GM18907 (cell line): Measurements from ENCODE around the gene SLC38A10.

ENCODE experiments used
- ATAC-seq: cut with Tn5 transposase; IDR thresholded peaks from one replicate; pipeline ENCODE4 v1.9.1; 2021; ENCODE audit warnings: mild to moderate bottlenecking, moderate library complexity; ENCODE audit not compliant: unreplicated experiment

The SLC38A10 gene

GRCh38 chr17:81300586-81301155, 5.6 kb upstream of the SLC38A10 start:
- ATAC-seq = no peak

DNA sequence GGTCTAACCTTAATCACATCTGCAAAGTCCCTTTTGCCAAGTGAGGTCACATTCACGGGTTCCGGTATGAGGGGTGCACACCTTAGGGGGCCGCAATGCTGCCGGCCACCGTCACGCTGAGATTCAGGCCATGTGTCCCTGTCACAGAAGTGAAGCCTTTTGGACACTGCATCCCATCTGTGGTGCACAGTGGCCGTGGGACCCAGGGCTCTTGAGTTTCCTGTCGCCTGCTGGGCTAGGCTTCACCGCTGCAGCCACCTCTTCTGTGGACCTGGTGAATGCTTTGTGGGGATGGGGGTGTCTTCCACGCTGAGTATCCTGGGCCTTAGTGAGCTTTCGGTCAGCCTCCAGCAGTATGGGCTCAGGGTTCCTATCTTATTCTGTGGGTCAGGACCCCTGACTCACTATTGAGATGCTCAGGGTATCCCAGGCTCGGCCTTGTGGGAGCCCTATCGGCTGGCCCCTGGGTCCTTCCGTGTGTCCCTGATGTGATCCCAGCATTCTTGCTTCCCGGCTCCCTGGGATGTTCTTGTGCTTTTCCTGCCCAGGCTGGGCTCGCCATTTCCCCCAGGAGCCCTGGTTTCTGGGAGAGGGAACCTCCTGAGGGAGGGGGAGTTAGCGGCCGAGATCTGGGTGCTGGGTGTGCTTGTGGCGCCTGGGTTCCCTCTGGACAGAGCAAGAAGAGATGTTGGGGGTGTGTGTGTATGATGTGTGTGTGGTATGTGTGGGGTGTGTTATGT, 4.9 kb upstream of the SLC38A10 start:
- ATAC-seq = no peak

DNA sequence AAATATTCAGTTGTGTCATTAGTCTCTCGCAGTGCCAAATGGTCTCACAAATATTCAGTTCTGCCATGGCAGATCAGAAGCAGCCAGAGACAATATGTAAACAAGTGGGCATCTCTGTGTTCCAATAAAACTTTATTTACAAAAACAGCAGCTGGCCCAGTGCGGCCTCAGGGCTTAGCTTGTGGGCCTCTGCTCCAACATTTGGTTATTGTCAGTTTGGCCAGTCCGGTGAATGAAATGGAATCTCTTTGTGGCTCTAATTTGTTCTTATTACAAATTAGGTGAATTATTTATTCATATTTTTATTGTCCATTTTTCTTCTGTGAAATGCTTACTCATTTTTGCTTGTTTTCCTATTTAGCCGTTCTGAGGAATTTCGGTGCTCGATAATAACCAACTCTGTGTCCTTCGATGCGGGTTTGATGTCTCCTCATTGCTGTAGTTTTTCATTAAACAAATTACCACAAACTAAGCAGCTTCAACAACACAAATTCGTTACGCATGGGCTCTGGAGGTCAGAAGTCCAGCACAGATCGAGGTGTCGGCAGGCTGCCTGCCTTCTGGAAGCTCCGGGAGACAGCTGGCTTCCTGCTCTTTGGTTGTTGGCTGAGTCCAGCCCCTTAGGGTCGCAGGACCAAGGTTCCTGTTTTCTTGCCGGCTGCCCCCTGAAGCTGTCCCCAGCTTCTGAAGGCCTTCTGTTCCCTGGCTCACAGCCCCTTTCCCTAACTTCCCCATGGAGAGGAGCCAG, 4.1 kb upstream of the SLC38A10 start:
- ATAC-seq = no peak

DNA sequence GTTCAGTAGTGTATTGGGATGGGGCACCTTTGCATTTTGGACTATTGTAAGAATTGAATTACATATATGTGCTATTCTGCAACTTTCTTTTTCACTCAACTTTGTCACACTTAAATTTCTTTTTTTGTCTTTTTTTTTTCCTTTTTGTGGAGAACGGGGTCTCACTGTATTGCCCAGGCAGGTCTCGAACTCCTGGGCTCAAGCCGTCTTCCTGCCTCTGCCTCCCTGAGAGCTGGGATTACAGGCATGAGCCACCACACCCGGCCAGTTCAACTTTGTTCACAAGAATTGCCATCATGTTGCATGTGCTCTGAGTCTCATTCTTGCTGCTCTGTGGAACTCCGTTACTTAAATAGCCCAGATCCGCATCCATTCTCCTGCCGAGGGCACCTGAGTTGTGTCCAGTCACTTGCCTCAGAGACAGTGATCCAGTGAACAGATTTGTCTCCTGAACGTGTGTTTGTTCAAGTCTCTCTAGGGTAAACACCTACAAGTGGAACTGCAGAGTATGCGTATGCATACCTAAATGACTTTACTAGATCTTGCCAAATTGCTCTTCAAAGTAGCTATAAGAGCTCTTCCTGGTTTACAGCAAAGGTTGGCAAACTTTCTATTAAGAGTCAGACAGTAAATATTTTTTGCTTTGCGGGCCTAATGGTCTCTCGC, 3.4 kb upstream of the SLC38A10 start:
- no peak for ATAC-seq

DNA sequence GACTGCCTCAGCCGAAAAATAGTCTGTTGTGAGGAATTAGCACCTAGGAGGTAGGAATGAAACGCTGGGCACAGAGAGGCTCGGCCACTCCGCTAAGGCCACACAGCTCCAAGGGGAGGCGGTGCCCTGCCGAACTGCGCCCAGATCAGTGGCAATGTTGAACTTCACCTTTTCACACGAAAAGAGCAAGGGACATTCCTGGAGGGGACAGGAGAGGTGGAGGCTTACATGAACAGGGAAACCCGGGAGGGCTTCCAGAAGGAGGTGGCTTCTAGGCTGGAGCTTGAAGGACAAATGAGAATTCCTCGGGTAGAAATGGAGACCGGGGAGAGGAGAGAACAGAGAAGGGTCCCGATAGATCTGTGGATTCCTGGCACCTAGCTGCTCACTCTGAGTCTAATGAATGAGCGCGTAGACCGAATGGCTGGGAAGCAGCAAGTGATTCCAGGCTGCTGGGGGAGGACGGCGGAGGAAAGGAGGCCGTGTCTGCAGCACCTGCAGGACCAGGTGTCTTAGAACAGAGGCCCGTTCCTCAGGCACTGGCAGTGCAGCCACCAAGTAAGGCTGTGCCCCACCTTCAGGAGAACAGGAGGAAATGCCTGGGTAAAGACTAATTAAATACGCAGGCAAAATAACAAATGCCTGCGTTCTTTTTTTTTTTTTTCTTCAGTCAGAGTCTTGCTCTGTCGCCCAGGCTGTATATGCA, 722 bp upstream of the SLC38A10 start:
- peak; percentile 37 for ATAC-seq

DNA sequence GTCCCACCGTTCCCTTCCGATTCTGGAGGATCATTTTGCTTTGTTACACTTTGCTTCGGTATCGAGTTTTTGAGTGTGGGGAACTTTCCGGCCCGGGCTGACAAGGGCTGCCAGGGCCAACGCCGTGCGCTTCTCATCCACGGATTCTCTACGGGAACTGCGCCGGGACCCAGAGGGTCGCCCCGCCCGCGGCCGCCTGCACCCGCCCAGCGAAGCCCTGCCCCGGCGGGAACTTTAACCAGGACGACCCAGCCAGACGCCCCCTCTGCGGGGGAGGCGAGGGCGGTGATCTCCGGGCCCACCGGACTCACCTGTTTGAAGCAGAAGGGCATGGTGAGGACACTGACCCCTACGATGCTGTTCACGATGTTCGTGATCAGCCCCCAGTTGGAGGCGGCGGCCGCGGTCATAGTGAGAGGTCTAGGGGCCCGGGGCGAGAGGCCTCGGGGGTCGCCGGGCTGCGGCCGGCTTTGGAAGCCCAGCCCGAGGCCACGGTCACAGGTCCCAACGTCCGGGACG, 536 bp downstream of the SLC38A10 start:
- ATAC-seq = peak; percentile 7

- ATAC-seq = no peak
These were observed 2.7 kb downstream of the SLC38A10 start for GRCh38 chr17:81292450-81292849.

- no peak for ATAC-seq
These were observed 3.4 kb downstream of the SLC38A10 start for GRCh38 chr17:81291662-81292061.

- ATAC-seq = no peak
These were observed 4.9 kb downstream of the SLC38A10 start for GRCh38 chr17:81290230-81290629.

DNA sequence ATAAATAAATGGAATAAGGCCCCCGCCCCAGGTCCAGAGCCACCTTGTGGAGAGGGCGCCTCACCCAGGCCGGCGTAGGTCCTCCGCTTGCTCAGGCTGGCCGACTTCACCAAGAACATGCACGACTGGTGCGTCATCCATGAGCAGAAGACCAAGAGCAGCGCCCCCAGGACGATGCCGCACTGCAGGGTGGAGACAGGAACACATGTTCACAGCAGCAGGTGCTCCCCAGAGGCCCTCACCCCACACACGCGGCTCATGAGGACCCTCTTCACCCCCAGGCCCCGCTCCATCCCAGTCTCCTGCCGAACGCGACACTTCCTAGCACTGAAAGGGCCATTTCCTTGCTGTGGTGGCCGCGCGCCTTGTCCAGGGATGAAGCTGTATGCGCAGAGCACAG, 5.5 kb downstream of the SLC38A10 start:
- no peak for ATAC-seq

GRCh38 chr17:81288715-81289114, 6.4 kb downstream of the SLC38A10 start:
- no peak for ATAC-seq

DNA sequence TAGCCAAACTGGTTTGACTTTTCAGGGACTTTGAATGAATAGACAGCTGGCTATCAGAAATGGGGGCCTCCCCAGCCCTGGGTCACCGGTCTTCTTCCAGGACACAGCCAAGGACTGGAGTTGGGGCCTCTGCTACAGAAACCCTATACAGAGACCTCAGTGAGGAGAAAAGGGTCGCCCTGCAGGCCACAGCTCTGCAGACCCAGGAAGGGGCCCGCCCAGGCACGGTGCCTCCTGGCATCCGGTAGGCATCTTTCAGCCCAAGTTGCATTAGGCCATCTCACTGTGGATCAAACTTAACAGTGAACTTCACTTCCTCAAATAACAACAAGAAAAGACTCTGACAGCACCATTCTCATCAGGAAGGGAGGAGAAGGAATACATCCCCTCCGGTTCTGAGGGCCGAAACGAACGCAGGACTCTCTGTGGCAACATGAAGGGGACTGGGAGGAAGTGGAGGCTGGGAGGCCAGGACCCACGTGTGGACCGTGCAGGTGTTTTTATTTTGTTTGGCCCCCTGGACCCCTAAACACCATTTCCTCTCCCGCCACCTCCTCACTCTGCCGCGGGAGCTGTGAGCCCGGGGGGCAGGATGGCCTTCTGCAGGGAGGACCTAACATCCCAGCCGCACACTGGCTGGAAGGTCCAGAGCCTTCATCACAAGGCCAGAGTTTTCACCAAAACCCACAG, 7.2 kb downstream of the SLC38A10 start:
- ATAC-seq = no peak

DNA sequence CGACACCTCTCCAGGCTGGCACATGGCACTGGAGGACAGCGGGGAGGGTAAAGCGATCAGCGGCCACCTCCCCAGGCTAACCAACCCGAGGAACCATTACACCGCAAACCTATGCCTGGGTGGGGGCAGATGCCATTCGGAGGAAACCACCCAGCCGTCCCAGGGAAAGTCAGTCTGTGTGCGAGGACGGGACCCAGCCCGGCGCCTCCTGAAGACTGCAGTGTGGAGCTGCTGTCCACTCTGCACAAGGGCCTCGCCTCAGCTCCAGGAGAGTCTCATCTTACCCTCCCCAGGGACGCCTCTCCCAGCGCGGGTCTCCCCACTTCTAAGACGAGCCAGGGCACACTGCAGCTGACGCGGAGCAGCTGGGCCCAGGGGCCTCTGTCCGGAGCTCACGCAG, 8.0 kb downstream of the SLC38A10 start:
- no peak for ATAC-seq

GRCh38 chr17:81286491-81287145, 8.5 kb downstream of the SLC38A10 start:
- no peak for ATAC-seq

- ATAC-seq = no peak
These were observed 9.2 kb downstream of the SLC38A10 start for GRCh38 chr17:81285894-81286293.

- ATAC-seq = no peak
These were observed 9.8 kb downstream of the SLC38A10 start for GRCh38 chr17:81285179-81285878.

DNA sequence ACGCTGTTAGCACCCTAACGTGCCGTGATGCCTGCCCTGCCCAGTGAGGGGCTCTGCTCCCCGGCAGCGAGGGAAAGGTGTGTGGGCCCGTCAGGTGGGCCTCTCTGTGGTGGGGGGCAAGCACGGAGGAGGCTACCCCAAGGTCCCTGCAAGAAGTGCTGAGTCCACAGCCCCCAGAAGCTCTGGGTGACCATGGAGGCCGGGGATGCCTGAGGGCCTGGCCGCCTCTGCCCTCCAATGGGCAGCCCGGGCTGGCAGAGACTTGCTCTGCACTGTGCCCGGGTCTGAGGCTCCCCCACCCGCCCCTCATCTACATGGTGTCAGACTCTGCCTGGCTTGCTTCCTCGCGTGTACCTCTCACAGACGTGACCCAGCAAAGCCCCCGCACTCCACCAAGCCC, 12.2 kb downstream of the SLC38A10 start:
- ATAC-seq = no peak

DNA sequence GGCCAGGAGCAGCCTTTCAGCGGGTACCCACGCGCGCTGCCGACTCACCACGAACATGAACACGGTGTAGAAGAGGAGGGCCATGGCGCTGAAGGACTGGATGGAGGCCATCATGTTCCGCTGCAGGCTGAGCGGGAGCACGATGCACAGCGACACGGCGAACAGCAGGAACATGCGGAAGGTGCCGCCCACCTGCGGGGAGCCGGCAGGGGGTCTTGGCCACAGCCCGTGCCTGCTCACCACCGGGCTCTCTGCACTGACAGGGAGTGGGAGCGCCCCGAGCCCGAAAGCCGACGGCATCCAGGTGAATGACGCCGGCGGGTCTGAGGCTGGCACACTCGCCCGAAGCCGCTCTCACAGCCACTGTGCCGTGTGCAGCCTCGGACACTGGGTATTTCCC, 13.0 kb downstream of the SLC38A10 start:
- no peak for ATAC-seq

DNA sequence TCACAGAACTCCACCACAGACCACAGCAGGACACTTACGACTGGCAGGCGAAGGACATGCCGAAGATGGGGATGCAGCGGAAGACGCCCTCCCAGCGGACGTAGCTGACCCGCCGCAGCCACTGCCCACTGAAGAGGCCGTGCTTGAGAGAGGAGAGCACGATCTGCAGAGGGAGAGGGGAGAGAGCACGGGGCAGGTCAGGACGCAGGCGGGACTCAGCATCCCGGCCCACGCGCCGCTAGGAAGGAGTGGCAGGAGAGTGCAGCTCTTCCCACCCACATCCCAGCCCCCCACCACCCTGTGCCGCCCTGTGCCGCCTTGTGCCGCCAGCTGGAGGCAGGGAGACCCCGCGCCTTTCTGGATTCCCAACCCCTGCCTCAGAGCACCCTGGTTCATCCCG, 14.5 kb downstream of the SLC38A10 start:
- no peak for ATAC-seq
